ENCODE data around the gene FNBP1.

DNA sequence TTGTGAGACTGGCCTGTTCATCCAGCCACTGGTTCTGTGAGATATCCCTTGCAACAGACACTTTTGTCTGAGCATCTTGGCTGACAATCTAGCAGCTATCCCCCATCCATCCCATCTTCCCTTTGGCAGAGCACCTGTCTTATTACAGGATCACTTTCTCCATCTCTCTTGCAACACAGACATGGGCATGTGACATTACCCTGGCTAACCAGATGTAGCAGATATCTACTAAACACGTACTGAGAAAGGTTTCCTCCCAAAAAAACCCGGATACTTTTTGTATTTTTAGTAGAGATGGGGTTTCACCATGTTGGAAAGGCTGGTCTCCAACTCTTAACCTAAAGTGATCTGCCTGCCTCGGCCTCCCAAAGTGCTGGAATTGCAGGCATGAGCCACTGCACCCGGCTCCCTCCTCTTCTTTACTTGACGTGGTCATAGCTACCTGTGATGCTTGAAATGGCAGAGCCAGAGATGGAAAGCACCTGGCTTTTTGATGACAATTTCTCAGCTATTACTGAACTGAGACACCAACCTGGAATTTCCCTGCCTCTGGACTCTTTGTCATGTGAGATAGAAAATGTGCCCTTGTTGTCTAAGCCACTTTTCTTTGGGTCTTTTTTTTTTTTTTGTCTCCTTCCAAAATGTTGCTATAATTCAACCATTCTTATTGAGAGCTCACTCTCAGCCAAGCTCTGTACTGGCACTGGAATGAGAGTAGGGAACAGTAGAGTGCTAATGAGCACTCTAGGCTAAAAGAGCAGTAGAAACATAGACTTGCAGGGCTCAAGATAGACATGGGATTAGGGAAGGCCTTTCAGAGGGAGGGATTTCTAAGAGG is 32.6 kb downstream of the FNBP1 start:
- TF ChIP-seq CTCF (IDR thresholded peaks at IDR 0.05; ENCODE audit: poor library complexity), result no peak
- TF ChIP-seq EZH2 (IDR thresholded peaks at IDR 0.05; ENCODE audit: borderline replicate concordance), result no peak

All from hepatocyte (in vitro differentiated cells).